NCI-H1930 (cell line): ENCODE results near the gene FAM110A.
"Not testable (repeated sequence)": the region's sequence is repeated elsewhere in the genome, so short reads cannot be mapped to it uniquely, and the experiment has no call there.

ENCODE experiments used
- DNase-seq, 2 experiments: peaks; one replicate each; lab custom pipeline; 2025; lab: John Stamatoyannopoulos, UW

The FAM110A gene

GRCh38 chr20:823574-823902, 10.0 kb upstream of the FAM110A start:
- DNase-seq: no peak

- no peak for DNase-seq
These were observed 9.0 kb upstream of the FAM110A start for GRCh38 chr20:824490-824889.

GRCh38 chr20:824916-825315, 8.6 kb upstream of the FAM110A start:
- DNase-seq: no peak

GRCh38 chr20:825710-826421, 7.6 kb upstream of the FAM110A start:
- DNase-seq: no peak

- no peak for DNase-seq
These were observed 6.7 kb upstream of the FAM110A start for GRCh38 chr20:826695-827323.

- DNase-seq: not testable (repeated sequence)
These were observed 5.5 kb upstream of the FAM110A start for GRCh38 chr20:827981-828380.

- DNase-seq: no peak
These were observed 4.5 kb upstream of the FAM110A start for GRCh38 chr20:828987-829386.

GRCh38 chr20:829551-829950, 4.0 kb upstream of the FAM110A start:
- DNase-seq: no peak

GRCh38 chr20:830011-830521, 3.4 kb upstream of the FAM110A start:
- no peak for DNase-seq

GRCh38 chr20:831251-831650, 2.3 kb upstream of the FAM110A start:
- DNase-seq: no peak

- no peak for DNase-seq
These were observed 1.6 kb upstream of the FAM110A start for GRCh38 chr20:831956-832355.

- DNase-seq: no peak
These were observed 430 bp upstream of the FAM110A start for GRCh38 chr20:833121-833449.

GRCh38 chr20:834151-834746, 734 bp downstream of the FAM110A start:
- DNase-seq: no peak

- no peak for DNase-seq
These were observed 2.1 kb downstream of the FAM110A start for GRCh38 chr20:835608-836045.

GRCh38 chr20:836190-836589, 2.7 kb downstream of the FAM110A start:
- no peak for DNase-seq

- DNase-seq: no peak
These were observed 5.5 kb downstream of the FAM110A start for GRCh38 chr20:839015-839414.

- no peak for DNase-seq
These were observed 6.1 kb downstream of the FAM110A start for GRCh38 chr20:839626-840025.

GRCh38 chr20:840503-840857, 7.0 kb downstream of the FAM110A start:
- no peak for DNase-seq

GRCh38 chr20:840858-841567, 7.5 kb downstream of the FAM110A start:
- DNase-seq: no peak

- no peak for DNase-seq
These were observed 8.3 kb downstream of the FAM110A start for GRCh38 chr20:841568-842546.

- no peak for DNase-seq
These were observed 9.0 kb downstream of the FAM110A start for GRCh38 chr20:842547-842940.

GRCh38 chr20:843912-844311, 10.4 kb downstream of the FAM110A start:
- no peak for DNase-seq
